SK-N-SH (cell line): ENCODE measurements around the gene OTC. TPM values are rescaled to one million over a fixed set of nuclear protein-coding genes. Genes with fewer than 3 reads are reported as not detected.

Experiments
- CTCF ChIA-PET: fragments of 300-600, 350-600 bp; formaldehyde crosslinking; extraction: SDS; loops from one replicate; lab custom pipeline; 2021; lab: Yijun Ruan, JAX
- POLR2A ChIA-PET: fragments of 350-600 bp; sonication (Branson Sonifier 250); formaldehyde crosslinking; extraction: SDS; loops from one replicate; lab custom pipeline; 2020; ENCODE audit warnings: antibody characterized with exemption, inconsistent platforms; lab: Yijun Ruan, JAX
- DNase-seq: peaks from one replicate; pipeline ENCODE4 v3.0.0; 2012
- H2AFZ ChIP-seq: fragments of 200-600 bp; sonication (generic); 2 replicates; pipeline ENCODE4 v1.8.1; 2016; ENCODE audit warnings: antibody characterized with exemption, mild to moderate bottlenecking, low read depth
- H3F3A ChIP-seq: fragments of 200-600 bp; sonication (generic); replicated peaks from 2 replicates; pipeline ENCODE3; 2016; ENCODE audit warnings: antibody characterized with exemption, mild to moderate bottlenecking; ENCODE audit not compliant: insufficient read depth
- H3K27ac ChIP-seq, 2 experiments: fragments of 200-500 bp in 1 of 2; fragments of 200-600 bp in 1 of 2; sonication (Bioruptor generic) in 1 of 2; sonication (generic), shearing (Covaris generic) in 1 of 2; 2 replicates each; pipeline versions ENCODE4 v1.5.1 to v1.6.1; 2014 to 2016; ENCODE audit warnings: low read depth in 2 of 2, inconsistent platforms in 1 of 2, low read length in 1 of 2, mild to moderate bottlenecking in 1 of 2, mixed read lengths in 1 of 2
- H3K27me3 ChIP-seq: fragments of 200-600 bp; sonication (generic), shearing (Covaris generic); 2 replicates; pipeline ENCODE4 v1.6.1; 2016; ENCODE audit warnings: mixed run types; ENCODE audit not compliant: insufficient read depth
- H3K36me3 ChIP-seq, 2 experiments: fragments of 200-500 bp in 1 of 2; fragments of 200-600 bp in 1 of 2; sonication (Bioruptor generic) in 1 of 2; sonication (generic) in 1 of 2; replicated peaks in 1 of 2; 2 replicates each; pipeline versions ENCODE3 to v1.5.1; 2014 to 2016; ENCODE audit warnings: low read length in 1 of 2, mild to moderate bottlenecking in 1 of 2; ENCODE audit not compliant: insufficient read depth in 2 of 2, control insufficient read depth in 1 of 2
- H3K4me1 ChIP-seq, 2 experiments: fragments of 200-500 bp in 1 of 2; fragments of 200-600 bp in 1 of 2; sonication (Bioruptor generic) in 1 of 2; sonication (generic), shearing (Covaris generic) in 1 of 2; 2 replicates each; pipeline versions ENCODE4 v1.5.1 to v1.6.1; 2014 to 2016; ENCODE audit warnings: low read depth in 1 of 2, low read length in 1 of 2, mixed run types in 1 of 2; ENCODE audit not compliant: insufficient read depth in 2 of 2, control insufficient read depth in 1 of 2
- H3K4me2 ChIP-seq: fragments of 200-600 bp; sonication (generic), shearing (Covaris generic); 2 replicates; pipeline ENCODE4 v1.6.1; 2017; ENCODE audit warnings: mixed run types
- H3K4me3 ChIP-seq, 2 experiments: fragments of 200-500 bp in 1 of 2; fragments of 200-600 bp in 1 of 2; sonication (Bioruptor generic) in 1 of 2; sonication (generic), shearing (Covaris generic) in 1 of 2; 2 replicates each; pipeline versions ENCODE4 v1.5.1 to v1.8.1; 2014 to 2016; ENCODE audit warnings: low read depth in 2 of 2, inconsistent platforms in 1 of 2, low read length in 1 of 2, mild to moderate bottlenecking in 1 of 2, mixed read lengths in 1 of 2, moderate library complexity in 1 of 2
- H3K79me2 ChIP-seq: fragments of 200-600 bp; sonication (generic); 2 replicates; pipeline ENCODE4 v1.8.1; 2017; ENCODE audit warnings: mild to moderate bottlenecking; ENCODE audit not compliant: insufficient read depth
- H3K9ac ChIP-seq: fragments of 200-600 bp; sonication (generic); 2 replicates; pipeline ENCODE4 v1.6.1; 2017; ENCODE audit warnings: mixed run types
- H3K9me2 ChIP-seq: fragments of 200-600 bp; sonication (generic); 2 replicates; pipeline ENCODE4 v1.6.1; 2017; ENCODE audit warnings: mixed run types
- H3K9me3 ChIP-seq: fragments of 200-600 bp; sonication (generic); 2 replicates; pipeline ENCODE4 v1.6.1; 2017; ENCODE audit warnings: mixed run types, mild to moderate bottlenecking, moderate library complexity
- H4K20me1 ChIP-seq: fragments of 200-600 bp; sonication (generic); 2 replicates; pipeline ENCODE4 v1.6.1; 2017; ENCODE audit warnings: mild to moderate bottlenecking, mixed run types; ENCODE audit not compliant: insufficient read depth
- CTCF ChIP-seq: fragments of 200-600 bp; sonication (generic); IDR thresholded peaks from 2 replicates; pipeline ENCODE4 v1.6.1; 2017; ENCODE audit warnings: antibody characterized with exemption, mild to moderate bottlenecking, moderate library complexity
- ELF1 ChIP-seq: IDR thresholded peaks from 2 replicates; pipeline ENCODE4 v1.4.0; 2012
- FOXJ3 ChIP-seq: sonication (generic); formaldehyde crosslinking; IDR thresholded peaks from 2 replicates; pipeline ENCODE4 v1.5.1; 2020; ENCODE audit warnings: mild to moderate bottlenecking, missing genetic modification reagents
- IRF3 ChIP-seq: fragments of 150-350 bp; IDR thresholded peaks from 2 replicates; pipeline ENCODE4 v1.6.1; 2016; ENCODE audit warnings: mild to moderate bottlenecking, low read depth, low read length
- JUND ChIP-seq: IDR thresholded peaks from 2 replicates; pipeline ENCODE4 v1.4.0; 2012
- MXI1 ChIP-seq: IDR thresholded peaks from 2 replicates; pipeline ENCODE4 v1.6.1; 2012; ENCODE audit warnings: mild to moderate bottlenecking, low read depth, low read length, improper control_type of control experiment
- NRF1 ChIP-seq: IDR thresholded peaks from 2 replicates; pipeline ENCODE4 v1.6.1; 2012; ENCODE audit warnings: low read depth, mild to moderate bottlenecking, low read length
- PBX3 ChIP-seq: IDR thresholded peaks from 2 replicates; pipeline ENCODE4; 2012
- REST ChIP-seq: IDR thresholded peaks from 2 replicates; pipeline ENCODE4 v1.6.1; 2012; ENCODE audit warnings: mild to moderate bottlenecking, low read depth, low read length, moderate library complexity
- RFX5 ChIP-seq: IDR thresholded peaks from 2 replicates; pipeline ENCODE4 v1.6.1; 2012; ENCODE audit warnings: mild to moderate bottlenecking, improper control_type of control experiment, low read length
- RXRA ChIP-seq: IDR thresholded peaks from 2 replicates; pipeline ENCODE4 v1.4.0; 2012; ENCODE audit warnings: low read depth, mild to moderate bottlenecking, borderline replicate concordance
- TEAD4 ChIP-seq: IDR thresholded peaks from 2 replicates; pipeline ENCODE4 v1.4.0; 2012; ENCODE audit warnings: mild to moderate bottlenecking, borderline replicate concordance; ENCODE audit not compliant: insufficient read depth
- YY1 ChIP-seq: IDR thresholded peaks from 2 replicates; pipeline ENCODE4 v1.4.0; 2012; ENCODE audit warnings: low read depth, mild to moderate bottlenecking
- WGBS: methylation state at CpG from one replicate; pipeline ENCODE4 v1.1.6; 2017; ENCODE audit warnings: low lambda C conversion rate; 5-methylcytosine and 5-hydroxymethylcytosine counted together
- polyA plus RNA-seq, 3 experiments: library from polyadenylated mRNA; depleted of rRNA; stranded (reverse); fragments of >200 nt; gene quantifications; 2 replicates each; pipeline ENCODE4 v1.2.3, GENCODE V29; 2012

The OTC gene
- polyA plus RNA-seq, 1 of the 3 experiments (the other 2 are of a cell fraction) = not detected

- Histone ChIP-seq H3K36me3 (peaks cover 0 to 5% of the 10 kb centered on the region in 2 experiments), H4K20me1 (no peaks in the 10 kb centered on the region), H3K27ac (0 out of 4 replicates have a peak overlapping the region, but pooled peaks of 1 of the 2 experiments have one; percentile 49), H3K9me3 (no peaks in the 10 kb centered on the region), H3K4me3 (no peak overlapping the region), H3K27me3 (no peaks in the 10 kb centered on the region), H3K4me1 (peaks cover 0 to 13% of the 10 kb centered on the region in 2 experiments; a peak in 1 of 4 replicates), H3K9me2 (no peaks in the 10 kb centered on the region), H3K9ac (no peak overlapping the region), H3K4me2 (no peak overlapping the region), H3K79me2 (no peaks in the 10 kb centered on the region), H3F3A (no peaks in the 10 kb centered on the region), H2AFZ (no peak overlapping the region)
- DNase-seq = no peak
- ChIA-PET CTCF (no interaction called here), POLR2A (no interaction called here)
- TF ChIP-seq PBX3 (no peak), REST (no peak), CTCF (no peak), NRF1 (no peak), TEAD4 (no peak), RXRA (no peak), IRF3 (no peak), RFX5 (no peak)
- 54% methylated on average over 4 of the region's 4 CpGs for WGBS
Observed at GRCh38 chrX:38313190-38313589, 39.2 kb upstream of the OTC start.

GRCh38 chrX:38315186-38315585, 37.2 kb upstream of the OTC start:
- Histone ChIP-seq H3F3A (no peaks in the 10 kb centered on the region), H3K9me2 (no peaks in the 10 kb centered on the region), H3K4me2 (no peak overlapping the region), H2AFZ (no peak overlapping the region), H3K36me3 (peaks cover 0 to 5% of the 10 kb centered on the region in 2 experiments), H3K9me3 (no peaks in the 10 kb centered on the region), H4K20me1 (no peaks in the 10 kb centered on the region), H3K9ac (no peak overlapping the region), H3K4me1 (peaks cover 0 to 13% of the 10 kb centered on the region in 2 experiments; a peak in 1 of 4 replicates), H3K4me3 (no peak overlapping the region), H3K27ac (no peak overlapping the region), H3K27me3 (no peaks in the 10 kb centered on the region), H3K79me2 (no peaks in the 10 kb centered on the region)
- WGBS = 47% methylated on average over 7 of the region's 7 CpGs
- no peak for DNase-seq
- ChIA-PET POLR2A (no interaction called here), CTCF (no interaction called here)
- TF ChIP-seq REST = no peak
- TF ChIP-seq ELF1 = no peak
- TF ChIP-seq JUND = no peak
- no peak for TF ChIP-seq YY1
- no peak for TF ChIP-seq MXI1
- no peak for TF ChIP-seq FOXJ3 (CRISPR knock-in tag)
- no peak for TF ChIP-seq PBX3
